Measurements from ENCODE around the gene TCF19. TPM values are rescaled to one million over a fixed set of nuclear protein-coding genes. Genes with fewer than 3 reads are reported as not detected.

Gene TCF19
- total RNA-seq, 2 experiments from 2014 or later: 56.7 to 61.6 TPM

DNA sequence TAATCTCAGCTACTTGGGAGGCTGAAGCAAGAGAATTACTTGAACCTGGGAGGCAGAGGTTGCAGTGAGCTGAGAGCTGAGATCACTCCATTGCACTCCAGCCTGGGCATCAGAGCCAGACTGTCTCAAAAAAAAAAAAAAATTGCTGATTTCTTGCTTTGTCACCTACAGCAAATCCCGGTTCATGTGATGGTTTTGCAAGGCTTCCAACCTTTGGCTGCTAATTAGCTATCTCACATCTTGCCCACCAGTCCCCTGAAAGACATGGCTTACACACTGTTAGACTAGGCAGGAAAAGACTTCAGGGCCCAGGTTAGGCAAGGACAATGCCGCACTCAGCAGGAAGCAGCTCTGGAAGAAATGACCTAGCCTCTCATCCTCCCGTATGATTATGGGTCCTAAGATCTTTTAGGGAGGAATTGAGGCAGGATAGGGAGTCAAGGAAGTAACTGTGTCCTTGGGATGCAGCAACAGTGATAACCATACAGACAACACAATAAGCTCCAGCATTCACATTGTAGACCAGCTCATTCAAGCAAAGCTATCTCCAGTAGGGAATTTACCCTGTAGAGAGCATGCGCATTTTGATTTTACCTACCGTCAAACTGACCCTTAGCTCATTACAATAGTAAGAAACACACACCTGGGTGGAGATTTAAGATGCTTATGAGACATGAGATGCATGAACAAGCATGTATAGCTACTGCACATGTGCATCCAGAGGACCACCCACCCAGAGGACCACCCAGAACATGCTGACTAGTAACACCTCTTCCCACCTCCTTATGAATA, 52.5 kb downstream of the TCF19 start:
- ChIA-PET POLR2A (interaction anchor here (1.9 kb wide), 1 partner anchor 17 kb away, joined by 7 read pairs; no protein-coding TSS in a partner anchor), CTCF (ENCODE audit: unreplicated experiment) (no interaction called here)
- Histone ChIP-seq H3K4me1 (ENCODE audit: insufficient read depth, low read length, poor library complexity, severe bottlenecking) (peaks cover 24% of the 10 kb centered on the region), H3K4me2 (ENCODE audit: low read length) (no peak overlapping the region), H3K9me2 (ENCODE audit: insufficient read depth, low read length) (no peaks in the 10 kb centered on the region), H4K20me1 (ENCODE audit: insufficient read depth, low read length) (no peaks in the 10 kb centered on the region), H3K4me3 (ENCODE audit: low read depth, low read length, poor library complexity, severe bottlenecking) (no peak overlapping the region), H3K79me2 (ENCODE audit: insufficient read depth, low read depth, low read length) (no peaks in the 10 kb centered on the region), H3K9me3 (ENCODE audit: low read length) (peaks cover 18% of the 10 kb centered on the region), H3K27ac (ENCODE audit: low read depth, low read length, poor library complexity, severe bottlenecking) (no peak overlapping the region), H2AFZ (ENCODE audit: low read length) (no peak overlapping the region), H3K36me3 (ENCODE audit: insufficient read depth, low read length) (no peaks in the 10 kb centered on the region; the same call in 1 of the 2 replicates)
- DNase-seq (ENCODE audit: low spot score): no peak
- intact Hi-C loops (cut with micrococcal nuclease; ENCODE audit: unreplicated experiment): no loop called here
- BruUV-seq (replicated peaks): no TSS peak
- TF ChIP-seq EZH2phosphoT487 (IDR thresholded peaks at IDR 0.05; ENCODE audit: borderline replicate concordance, low read depth, low read length) (no peak), CTCF (conservative IDR thresholded peaks at IDR 0.05; ENCODE audit: low read length) (no peak)

Small RNA genes lying within 50 kb of the gene (small RNA-seq; reads per million reads assigned to genes)
- gene POLR2LP1: not detected

Other genes starting within 250 kb of the TCF19 start
- 71.4 and 81.8 TPM in 2 replicates for gene VARS2, start 244.4 kb upstream of the TCF19 start, total RNA-seq (2014; rRNA removed; shearing (Covaris generic))
- 98.9 and 105 TPM in 2 replicates for gene VARS2, start 244.4 kb upstream of the TCF19 start, total RNA-seq (2022)
- gene SFTA2, start 226.4 kb upstream of the TCF19 start, total RNA-seq (2014; rRNA removed; shearing (Covaris generic)): not detected in 2 replicates
- not detected in 2 replicates for gene SFTA2, start 226.4 kb upstream of the TCF19 start, total RNA-seq (2022)
- gene MUCL3, start 217.6 kb upstream of the TCF19 start, total RNA-seq (2014; rRNA removed; shearing (Covaris generic)): not detected in 2 replicates
- gene MUCL3, start 217.6 kb upstream of the TCF19 start, total RNA-seq (2022): not detected in 2 replicates
- not detected in 2 replicates for gene MUC21, start 174.9 kb upstream of the TCF19 start, total RNA-seq (2014; rRNA removed; shearing (Covaris generic))
- not detected in 2 replicates for gene MUC21, start 174.9 kb upstream of the TCF19 start, total RNA-seq (2022)
- gene MUC22, start 148.1 kb upstream of the TCF19 start, total RNA-seq (2014; rRNA removed; shearing (Covaris generic)): not detected in 2 replicates
- gene MUC22, start 148.1 kb upstream of the TCF19 start, total RNA-seq (2022): not detected in 2 replicates
- not detected in 2 replicates for gene C6orf15, start 46.0 kb upstream of the TCF19 start, total RNA-seq (2014; rRNA removed; shearing (Covaris generic))
- not detected in 2 replicates for gene C6orf15, start 46.0 kb upstream of the TCF19 start, total RNA-seq (2022)
- not detected in 2 replicates for gene PSORS1C1, start 43.8 kb upstream of the TCF19 start, total RNA-seq (2014; rRNA removed; shearing (Covaris generic))
- gene PSORS1C1, start 43.8 kb upstream of the TCF19 start, total RNA-seq (2022): not detected in 2 replicates
- gene CDSN, start 38.1 kb upstream of the TCF19 start, total RNA-seq (2014; rRNA removed; shearing (Covaris generic)): not detected in 2 replicates
- not detected in 2 replicates for gene CDSN, start 38.1 kb upstream of the TCF19 start, total RNA-seq (2022)
- not detected in 2 replicates for gene PSORS1C2, start 19.5 kb upstream of the TCF19 start, total RNA-seq (2014; rRNA removed; shearing (Covaris generic))
- gene PSORS1C2, start 19.5 kb upstream of the TCF19 start, total RNA-seq (2022): not detected in 2 replicates
- 23.9 and 33.0 TPM in 2 replicates for gene CCHCR1, start 787 bp upstream of the TCF19 start, total RNA-seq (2014; rRNA removed; shearing (Covaris generic))
- gene CCHCR1, start 787 bp upstream of the TCF19 start, total RNA-seq (2022): 31.5 and 33.0 TPM in 2 replicates
- 0.44 TPM in 1 of 2 replicates, not detected in the other for gene POU5F1, start 12.1 kb downstream of the TCF19 start, total RNA-seq (2014; rRNA removed; shearing (Covaris generic))
- 0.86 and 1.4 TPM in 2 replicates for gene POU5F1, start 12.1 kb downstream of the TCF19 start, total RNA-seq (2022)
- gene HLA-C, start 113.5 kb downstream of the TCF19 start, total RNA-seq (2014; rRNA removed; shearing (Covaris generic)): 333 and 406 TPM in 2 replicates
- gene HLA-C, start 113.5 kb downstream of the TCF19 start, total RNA-seq (2022): 404 and 419 TPM in 2 replicates
- 223 and 258 TPM in 2 replicates for gene HLA-B, start 198.6 kb downstream of the TCF19 start, total RNA-seq (2014; rRNA removed; shearing (Covaris generic))
- 238 and 309 TPM in 2 replicates for gene HLA-B, start 198.6 kb downstream of the TCF19 start, total RNA-seq (2022)
- 11.9 and 15.3 TPM in 2 replicates for gene MICA, start 245.0 kb downstream of the TCF19 start, total RNA-seq (2014; rRNA removed; shearing (Covaris generic))
- gene MICA, start 245.0 kb downstream of the TCF19 start, total RNA-seq (2022): 8.3 and 9.9 TPM in 2 replicates

Measured in OCI-LY7 (cell line).